ENCODE results near the gene TEKTIP1. TPM values are rescaled to one million over a fixed set of nuclear protein-coding genes. Genes with fewer than 3 reads are reported as not detected.

TEKTIP1 gene
- total RNA-seq, 1 experiment from 2014 or later, result 1.3 TPM

DNA sequence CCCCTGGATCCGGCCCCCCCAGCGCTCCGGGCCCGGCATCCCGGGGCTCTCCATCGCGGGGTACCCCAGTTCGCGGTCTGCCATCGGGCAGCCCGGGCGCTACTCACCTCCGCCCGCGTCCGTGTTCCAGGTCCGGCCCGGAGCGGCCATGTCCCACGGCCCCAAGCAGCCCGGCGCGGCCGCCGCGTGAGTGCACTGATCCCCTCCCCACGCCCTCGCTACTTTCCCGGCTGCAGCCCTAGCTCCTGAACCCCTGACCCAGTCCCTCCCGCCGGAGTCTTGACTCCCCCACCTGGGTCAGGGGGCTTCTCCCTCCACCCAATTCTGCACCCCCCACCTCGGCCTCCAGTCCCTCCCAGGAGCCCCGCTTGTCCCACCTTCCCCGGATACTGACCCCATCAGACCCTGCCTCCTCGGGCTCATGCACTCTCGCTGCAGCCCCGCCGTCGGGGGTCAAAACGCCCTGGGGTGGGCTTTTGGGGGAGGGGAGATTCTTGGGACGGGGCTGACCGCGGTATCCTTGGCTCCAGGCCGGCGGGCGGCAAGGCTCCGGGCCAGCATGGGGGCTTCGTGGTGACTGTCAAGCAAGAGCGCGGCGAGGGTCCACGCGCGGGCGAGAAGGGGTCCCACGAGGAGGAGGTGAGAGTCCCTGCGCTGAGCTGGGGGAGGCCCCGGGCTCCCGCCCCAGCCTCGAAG is 34.3 kb downstream of the TEKTIP1 start:
- Histone ChIP-seq H2BK5ac (ENCODE audit: insufficient read length, low read length) (no peak overlapping the region), H2BK120ac (ENCODE audit: low read depth, low read length, poor library complexity, severe bottlenecking) (no peak overlapping the region), H3K18ac (ENCODE audit: insufficient read length, low read depth, low read length) (peak overlapping the region; percentile 38), H3K27me3 (ENCODE audit: insufficient read depth, low read length) (no peaks in the 10 kb centered on the region), H2BK15ac (ENCODE audit: low read depth, low read length) (no peak overlapping the region), H3K14ac (ENCODE audit: insufficient read depth, low read length) (no peak overlapping the region), H4K5ac (ENCODE audit: insufficient read length, low read depth, low read length) (no peak overlapping the region), H4K91ac (ENCODE audit: insufficient read length, low read depth, low read length) (no peak overlapping the region), H3K4ac (ENCODE audit: low read depth, low read length) (no peak overlapping the region), H3K9me3 (ENCODE audit: control insufficient read depth, low read depth, low read length) (no peaks in the 10 kb centered on the region), H3K9ac (ENCODE audit: extremely low read depth, insufficient read length, low read length) (peak overlapping the region; percentile 4), H4K20me1 (ENCODE audit: control insufficient read depth, insufficient read depth, insufficient read length) (no peaks in the 10 kb centered on the region), H3K23me2 (ENCODE audit: insufficient read length, low read depth, low read length, poor library complexity, severe bottlenecking) (peaks cover 9% of the 10 kb centered on the region), H2BK20ac (ENCODE audit: low read depth, low read length, poor library complexity, severe bottlenecking) (no peak overlapping the region), H3K4me1 (ENCODE audit: insufficient read depth, low read length) (no peaks in the 10 kb centered on the region), H3K79me2 (ENCODE audit: insufficient read depth, low read length) (no peaks in the 10 kb centered on the region), H3K79me1 (ENCODE audit: insufficient read depth, low read depth, low read length, poor library complexity, severe bottlenecking) (no peaks in the 10 kb centered on the region), H3K23ac (ENCODE audit: insufficient read length, low read depth, low read length) (no peak overlapping the region), H2AK5ac (ENCODE audit: insufficient read length, low read length) (no peak overlapping the region), H3K56ac (ENCODE audit: insufficient read length, low read depth, low read length) (no peak overlapping the region), H3K27ac (ENCODE audit: insufficient read length, low read depth, low read length) (no peak overlapping the region), H2BK12ac (ENCODE audit: insufficient read length, low read depth, low read length) (no peak overlapping the region), H3K4me2 (ENCODE audit: insufficient read depth, insufficient read length, low read length) (peak overlapping the region; percentile 61), H4K8ac (replicated peaks; ENCODE audit: insufficient read length, low read depth, low read length) (no peak overlapping the region), H2AFZ (ENCODE audit: low read length) (no peak overlapping the region), H3T11ph (ENCODE audit: low read length) (no peak overlapping the region)
- no peaks in the 10 kb centered on the region; a peak in 1 of 5 replicates for H3K9me3 Mint-ChIP-seq
- H3K4me3 Mint-ChIP-seq, result peak overlapping the region; percentile 73 to 87
- WGBS (ENCODE audit: extremely low coverage, insufficient read length, low lambda C conversion rate), result no CpG with 5 or more reads among the region's 60 CpGs
- no peak overlapping the region for H3K27ac Mint-ChIP-seq
- peaks cover 13 to 24% of the 10 kb centered on the region in 2 experiments for H3K4me1 Mint-ChIP-seq
- H3K27me3 Mint-ChIP-seq (ENCODE audit: low read depth), result peaks cover 6% of the 10 kb centered on the region
- TF ChIP-seq, protein P1, sequence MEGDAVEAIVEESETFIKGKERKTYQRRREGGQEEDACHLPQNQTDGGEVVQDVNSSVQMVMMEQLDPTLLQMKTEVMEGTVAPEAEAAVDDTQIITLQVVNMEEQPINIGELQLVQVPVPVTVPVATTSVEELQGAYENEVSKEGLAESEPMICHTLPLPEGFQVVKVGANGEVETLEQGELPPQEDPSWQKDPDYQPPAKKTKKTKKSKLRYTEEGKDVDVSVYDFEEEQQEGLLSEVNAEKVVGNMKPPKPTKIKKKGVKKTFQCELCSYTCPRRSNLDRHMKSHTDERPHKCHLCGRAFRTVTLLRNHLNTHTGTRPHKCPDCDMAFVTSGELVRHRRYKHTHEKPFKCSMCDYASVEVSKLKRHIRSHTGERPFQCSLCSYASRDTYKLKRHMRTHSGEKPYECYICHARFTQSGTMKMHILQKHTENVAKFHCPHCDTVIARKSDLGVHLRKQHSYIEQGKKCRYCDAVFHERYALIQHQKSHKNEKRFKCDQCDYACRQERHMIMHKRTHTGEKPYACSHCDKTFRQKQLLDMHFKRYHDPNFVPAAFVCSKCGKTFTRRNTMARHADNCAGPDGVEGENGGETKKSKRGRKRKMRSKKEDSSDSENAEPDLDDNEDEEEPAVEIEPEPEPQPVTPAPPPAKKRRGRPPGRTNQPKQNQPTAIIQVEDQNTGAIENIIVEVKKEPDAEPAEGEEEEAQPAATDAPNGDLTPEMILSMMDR (conservative IDR thresholded peaks at IDR 0.05), result no peak
- no peak for DNase-seq
- H3K36me3 Mint-ChIP-seq (ENCODE audit: insufficient read depth in 1 of 3, low read depth in 3 of 3), result peaks cover 8 to 10% (median 9%) of the 10 kb centered on the region in 3 experiments
